Measurements from ENCODE around the gene CACNA2D2. TPM values are rescaled to one million over a fixed set of nuclear protein-coding genes. Genes with fewer than 3 reads are reported as not detected.

The CACNA2D2 gene
- total RNA-seq, 1 donor from 2014 or later: not detected

- H3K36me3 ChIP-seq (ENCODE audit: control insufficient read depth, insufficient read depth, low read length): no peaks in the 10 kb centered on the region
- peaks cover 3% of the 10 kb centered on the region for H3K27me3 ChIP-seq (ENCODE audit: control insufficient read depth, insufficient read depth, low read length)
- DNase-seq (ENCODE audit: low read depth): peak; percentile 52
- no peak for TF ChIP-seq CTCF (IDR thresholded peaks at IDR 0.05; ENCODE audit: insufficient read depth, low read length, severe bottlenecking)
- no peak for FAIRE-seq
- no peak overlapping the region for H3K4me3 ChIP-seq (ENCODE audit: low read depth, low read length)
Measured at GRCh38 chr3:50450209-50450921, 53.1 kb downstream of the CACNA2D2 start.

- H3K36me3 ChIP-seq (ENCODE audit: control insufficient read depth, insufficient read depth, low read length): no peaks in the 10 kb centered on the region
- H3K4me3 ChIP-seq (ENCODE audit: low read depth, low read length): no peak overlapping the region
- no peak for FAIRE-seq
- H3K27me3 ChIP-seq (ENCODE audit: control insufficient read depth, insufficient read depth, low read length): peaks cover 3% of the 10 kb centered on the region
- no peak for TF ChIP-seq CTCF (IDR thresholded peaks at IDR 0.05; ENCODE audit: insufficient read depth, low read length, severe bottlenecking)
- DNase-seq (ENCODE audit: low read depth): no peak
Measured at GRCh38 chr3:50448752-50449539, 54.5 kb downstream of the CACNA2D2 start.

GRCh38 chr3:50447290-50447840 lies 56.1 kb downstream of the CACNA2D2 start:
- Histone ChIP-seq H3K27me3 (ENCODE audit: control insufficient read depth, insufficient read depth, low read length) (peaks cover 13% of the 10 kb centered on the region), H3K4me3 (ENCODE audit: low read depth, low read length) (no peak overlapping the region), H3K36me3 (ENCODE audit: control insufficient read depth, insufficient read depth, low read length) (no peaks in the 10 kb centered on the region)
- no peak for FAIRE-seq
- TF ChIP-seq CTCF (IDR thresholded peaks at IDR 0.05; ENCODE audit: insufficient read depth, low read length, severe bottlenecking): no peak
- DNase-seq (ENCODE audit: low read depth): no peak

GRCh38 chr3:50445919-50446318 lies 57.5 kb downstream of the CACNA2D2 start:
- no peak for TF ChIP-seq CTCF (IDR thresholded peaks at IDR 0.05; ENCODE audit: insufficient read depth, low read length, severe bottlenecking)
- DNase-seq (ENCODE audit: low read depth) (no peak), FAIRE-seq (no peak)
- peaks cover 15% of the 10 kb centered on the region for H3K27me3 ChIP-seq (ENCODE audit: control insufficient read depth, insufficient read depth, low read length)
- H3K36me3 ChIP-seq (ENCODE audit: control insufficient read depth, insufficient read depth, low read length): no peaks in the 10 kb centered on the region
- H3K4me3 ChIP-seq (ENCODE audit: low read depth, low read length): no peak overlapping the region

GRCh38 chr3:50444782-50445181 lies 58.7 kb downstream of the CACNA2D2 start:
- DNase-seq (ENCODE audit: low read depth) (no peak), FAIRE-seq (no peak)
- Histone ChIP-seq H3K4me3 (ENCODE audit: low read depth, low read length) (no peak overlapping the region), H3K36me3 (ENCODE audit: control insufficient read depth, insufficient read depth, low read length) (no peaks in the 10 kb centered on the region), H3K27me3 (ENCODE audit: control insufficient read depth, insufficient read depth, low read length) (peaks cover 15% of the 10 kb centered on the region)
- no peak for TF ChIP-seq CTCF (IDR thresholded peaks at IDR 0.05; ENCODE audit: insufficient read depth, low read length, severe bottlenecking)
